Mesenchymal stem cell (in vitro differentiated cells and primary cell): ENCODE results near the gene RIPK3.

Source experiments
- DNase-seq: peaks from one replicate; pipeline ENCODE4 v3.0.0-alpha.2; 2013
- H2AFZ ChIP-seq: one replicate; pipeline ENCODE4 v1.6.1; 2013; ENCODE audit warnings: low read depth, mild to moderate bottlenecking, control low read depth, inconsistent platforms, low read length, moderate library complexity
- H2AK5ac ChIP-seq: 2 replicates; pipeline ENCODE4 v1.6.1; 2013; ENCODE audit warnings: low read length, moderate library complexity, mild to moderate bottlenecking, inconsistent platforms; ENCODE audit not compliant: severe bottlenecking
- H2BK120ac ChIP-seq: one replicate; pipeline ENCODE4 v1.6.1; 2013; ENCODE audit warnings: low read depth, mild to moderate bottlenecking, inconsistent platforms, low read length, moderate library complexity
- H2BK12ac ChIP-seq, 2 experiments: one replicate each; pipeline ENCODE4 v1.6.1; 2013; ENCODE audit warnings: inconsistent platforms in 2 of 2, low read length in 2 of 2, mild to moderate bottlenecking in 2 of 2, moderate library complexity in 2 of 2, control low read depth in 1 of 2
- H2BK15ac ChIP-seq: one replicate; pipeline ENCODE4 v1.6.1; 2013; ENCODE audit warnings: mild to moderate bottlenecking, low read depth, inconsistent platforms; ENCODE audit not compliant: poor library complexity, severe bottlenecking
- H2BK5ac ChIP-seq: 2 replicates; pipeline ENCODE4 v1.6.1; 2013; ENCODE audit warnings: low read depth, mild to moderate bottlenecking, low read length, control low read depth, inconsistent platforms; ENCODE audit not compliant: poor library complexity, severe bottlenecking
- H3K14ac ChIP-seq, 2 experiments: one replicate each; pipeline ENCODE4 v1.6.1; 2013; ENCODE audit warnings: inconsistent platforms in 2 of 2, low read length in 2 of 2, control low read depth in 1 of 2, mild to moderate bottlenecking in 1 of 2, moderate library complexity in 1 of 2
- H3K18ac ChIP-seq, 2 experiments: one replicate each; pipeline ENCODE4 v1.6.1; 2013; ENCODE audit warnings: inconsistent platforms in 2 of 2, low read length in 2 of 2, control low read depth in 1 of 2, low read depth in 1 of 2, mild to moderate bottlenecking in 1 of 2
- H3K23ac ChIP-seq, 2 experiments: one replicate each; pipeline ENCODE4 v1.6.1; 2013; ENCODE audit warnings: inconsistent platforms in 2 of 2, low read length in 2 of 2, mild to moderate bottlenecking in 2 of 2, moderate library complexity in 2 of 2, control low read depth in 1 of 2
- H3K27ac ChIP-seq: 2 replicates; pipeline ENCODE4 v1.5.1; 2013; ENCODE audit warnings: mild to moderate bottlenecking, moderate library complexity, low read length, control low read depth, inconsistent platforms; ENCODE audit not compliant: poor library complexity, severe bottlenecking
- H3K27me3 ChIP-seq, 2 experiments: 2 replicates each; pipeline versions ENCODE4 v1.6.1 to v1.7.0; 2013; ENCODE audit warnings: low read length in 2 of 2, mild to moderate bottlenecking in 2 of 2, moderate library complexity in 2 of 2, control low read depth in 1 of 2, inconsistent platforms in 1 of 2; ENCODE audit not compliant: control insufficient read depth in 1 of 2, insufficient read depth in 1 of 2
- H3K36me3 ChIP-seq, 2 experiments: 2 replicates each; pipeline versions ENCODE4 v1.6.1 to v1.7.0; 2013; ENCODE audit warnings: low read length in 2 of 2, control low read depth in 1 of 2, inconsistent platforms in 1 of 2, low read depth in 1 of 2, mild to moderate bottlenecking in 1 of 2; ENCODE audit not compliant: insufficient read depth in 2 of 2, control insufficient read depth in 1 of 2
- H3K4ac ChIP-seq, 2 experiments: one replicate each; pipeline ENCODE4 v1.6.1; 2013; ENCODE audit warnings: inconsistent platforms in 2 of 2, low read length in 2 of 2, mild to moderate bottlenecking in 2 of 2, moderate library complexity in 2 of 2, control low read depth in 1 of 2, low read depth in 1 of 2
- H3K4me1 ChIP-seq: 2 replicates; pipeline ENCODE4 v1.6.1; 2013; ENCODE audit warnings: low read depth, low read length, control low read depth; ENCODE audit not compliant: control insufficient read depth, insufficient read depth
- H3K4me2 ChIP-seq: 2 replicates; pipeline ENCODE4 v1.6.1; 2013; ENCODE audit warnings: low read length, mild to moderate bottlenecking, inconsistent platforms; ENCODE audit not compliant: poor library complexity, severe bottlenecking
- H3K4me3 ChIP-seq, 2 experiments: 2 replicates each; pipeline versions ENCODE4 v1.5.1 to v1.7.0; 2013; ENCODE audit warnings: low read length in 2 of 2, mild to moderate bottlenecking in 2 of 2, control low read depth in 1 of 2, low read depth in 1 of 2; ENCODE audit not compliant: insufficient read depth in 1 of 2
- H3K79me1 ChIP-seq: replicated peaks from 2 replicates; pipeline ENCODE4 v1.6.1; 2013; ENCODE audit warnings: mild to moderate bottlenecking, control low read depth, low read length, inconsistent platforms; ENCODE audit not compliant: poor library complexity, severe bottlenecking
- H3K9ac ChIP-seq: 2 replicates; pipeline ENCODE4 v1.7.0; 2013; ENCODE audit warnings: mild to moderate bottlenecking, low read length, moderate library complexity
- H3K9me3 ChIP-seq: 2 replicates; pipeline ENCODE4 v1.7.0; 2013; ENCODE audit warnings: mild to moderate bottlenecking, low read length; ENCODE audit not compliant: control insufficient read depth
- H4K8ac ChIP-seq: one replicate; pipeline ENCODE4 v1.6.1; 2013; ENCODE audit warnings: inconsistent platforms, mild to moderate bottlenecking, low read length, moderate library complexity
- H4K91ac ChIP-seq: one replicate; pipeline ENCODE4 v1.6.1; 2013; ENCODE audit warnings: mild to moderate bottlenecking, low read length, inconsistent platforms
- WGBS: methylation state at CpG from one replicate; pipeline ENCODE4 v1.1.7; 2013; ENCODE audit warnings: mixed read lengths; 5-methylcytosine and 5-hydroxymethylcytosine counted together

Gene RIPK3

GRCh38 chr14:24298892-24299254 is 40.9 kb downstream of the RIPK3 start:
- Histone ChIP-seq H4K91ac (no peak overlapping the region), H2BK120ac (no peak overlapping the region), H3K4me3 (peak overlapping the region; percentile 90 to 99), H2BK5ac (no peak overlapping the region), H4K8ac (peak overlapping the region; percentile 78), H3K4me1 (peaks cover 17% of the 10 kb centered on the region), H3K4me2 (peak overlapping the region; percentile 76), H3K79me1 (peaks cover 33% of the 10 kb centered on the region), H2AFZ (peak overlapping the region; percentile 85), H3K23ac (no peak overlapping the region), H2BK12ac (no peak overlapping the region), H3K27me3 (no peaks in the 10 kb centered on the region), H3K14ac (no peak overlapping the region), H3K9ac (peak overlapping the region; percentile 95), H2AK5ac (no peak overlapping the region), H3K36me3 (peaks cover 27 to 51% of the 10 kb centered on the region in 2 experiments), H2BK15ac (no peak overlapping the region), H3K18ac (peak overlapping the region in 1 of 2 experiments; percentile 4), H3K9me3 (no peaks in the 10 kb centered on the region), H3K4ac (peak overlapping the region in 1 of 2 experiments; percentile 92), H3K27ac (peak overlapping the region; percentile 17)
- 76% methylated on average over 7 of the region's 7 CpGs for whole genome bisulfite sequencing
- peak; percentile 82 for DNase-seq

- H3K4me3 ChIP-seq: no peak overlapping the region
- no peak overlapping the region for H4K8ac ChIP-seq
- H3K14ac ChIP-seq: no peak overlapping the region
- no peak overlapping the region for H3K18ac ChIP-seq
- no peaks in the 10 kb centered on the region for H3K9me3 ChIP-seq
- peaks cover 20 to 48% of the 10 kb centered on the region in 2 experiments for H3K36me3 ChIP-seq
- H2BK12ac ChIP-seq: no peak overlapping the region
- no peak overlapping the region for H2BK5ac ChIP-seq
- H3K79me1 ChIP-seq: peaks cover 25% of the 10 kb centered on the region
- no peak overlapping the region for H2BK15ac ChIP-seq
- no peaks in the 10 kb centered on the region for H3K27me3 ChIP-seq
- no peak overlapping the region for H3K23ac ChIP-seq
- H3K4ac ChIP-seq: no peak overlapping the region
- peak; percentile 60 for DNase-seq
- peaks cover 17% of the 10 kb centered on the region for H3K4me1 ChIP-seq
- H2AFZ ChIP-seq: no peak overlapping the region
- no peak overlapping the region for H4K91ac ChIP-seq
- WGBS: 58% methylated on average over 5 of the region's 5 CpGs
- H3K4me2 ChIP-seq: no peak overlapping the region
- H3K9ac ChIP-seq: peak overlapping the region; percentile 6
- no peak overlapping the region for H2BK120ac ChIP-seq
- H2AK5ac ChIP-seq: peak overlapping the region; percentile 55
- no peak overlapping the region for H3K27ac ChIP-seq
These were observed 42.4 kb downstream of the RIPK3 start for GRCh38 chr14:24297190-24297964.

GRCh38 chr14:24296341-24297157 is 43.2 kb downstream of the RIPK3 start:
- DNase-seq: peak; percentile 96
- Histone ChIP-seq H3K27me3 (no peaks in the 10 kb centered on the region), H3K4me1 (peaks cover 17% of the 10 kb centered on the region), H2AK5ac (no peak overlapping the region), H2AFZ (no peak overlapping the region), H3K9me3 (no peaks in the 10 kb centered on the region), H3K79me1 (peaks cover 19% of the 10 kb centered on the region), H4K91ac (no peak overlapping the region), H2BK120ac (no peak overlapping the region), H3K4ac (no peak overlapping the region), H3K36me3 (peaks cover 20 to 48% of the 10 kb centered on the region in 2 experiments), H2BK12ac (peak overlapping the region; percentile 31 to 40), H4K8ac (peak overlapping the region; percentile 45), H3K4me2 (no peak overlapping the region), H3K14ac (no peak overlapping the region), H2BK5ac (no peak overlapping the region), H3K9ac (peak overlapping the region; percentile 65), H2BK15ac (no peak overlapping the region), H3K23ac (no peak overlapping the region), H3K18ac (no peak overlapping the region), H3K4me3 (peak overlapping the region in 1 of 2 experiments; percentile 15), H3K27ac (peak overlapping the region; percentile 3)
- 62% methylated on average over 10 of the region's 12 CpGs for WGBS

- Histone ChIP-seq H3K79me1 (peaks cover 14% of the 10 kb centered on the region), H3K27ac (no peak overlapping the region), H3K4me1 (peaks cover 5% of the 10 kb centered on the region), H3K4me2 (no peak overlapping the region), H3K14ac (no peak overlapping the region), H2BK5ac (no peak overlapping the region), H3K23ac (no peak overlapping the region), H3K9ac (no peak overlapping the region), H2AK5ac (no peak overlapping the region), H3K18ac (no peak overlapping the region), H2BK12ac (no peak overlapping the region), H3K4me3 (no peak overlapping the region), H3K27me3 (no peaks in the 10 kb centered on the region), H3K9me3 (no peaks in the 10 kb centered on the region), H3K4ac (no peak overlapping the region), H2BK15ac (no peak overlapping the region), H2AFZ (no peak overlapping the region), H4K8ac (no peak overlapping the region), H2BK120ac (no peak overlapping the region), H3K36me3 (peaks cover 41 to 69% of the 10 kb centered on the region in 2 experiments), H4K91ac (no peak overlapping the region)
- 85% methylated on average over 1 of the region's 2 CpGs for WGBS
- no peak for DNase-seq
These were observed 46.3 kb downstream of the RIPK3 start for GRCh38 chr14:24293525-24293924.
